ENCODE results near the gene SORBS1. TPM values are rescaled to one million over a fixed set of nuclear protein-coding genes. Genes with fewer than 3 reads are reported as not detected.
A peak's percentile ranks its signal among the peaks of the same experiment; 100 is the strongest.

The SORBS1 gene
- total RNA-seq, 1 experiment from 2014 or later = 36.6 TPM

DNA sequence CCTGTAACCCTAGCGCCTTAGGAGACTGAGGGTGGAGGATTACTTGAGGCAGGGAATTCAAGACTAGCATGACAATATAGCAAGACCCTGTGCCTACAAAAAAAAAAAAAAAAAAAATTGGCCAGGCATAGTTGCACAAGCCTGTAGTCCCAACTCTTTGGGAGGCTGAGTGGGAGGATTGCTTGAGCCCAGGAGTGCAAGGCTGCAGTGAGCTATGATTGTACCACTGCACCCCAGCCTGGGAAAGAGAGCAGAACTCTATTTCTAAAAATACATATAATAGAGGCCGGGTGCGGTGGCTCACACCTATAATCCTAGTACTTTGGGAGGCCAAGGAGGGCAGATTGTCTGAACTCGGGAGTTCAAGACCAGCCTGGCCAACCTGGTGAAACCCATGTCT is 10.2 kb upstream of the SORBS1 start:
- DNase-seq (ENCODE audit: low read depth, low spot score) = no peak
- in situ Hi-C loops (cut with HindIII; ENCODE audit: low pct_unique_long_range_greater_than_20kb, low sequenced_read_pairs) = no loop called here

DNA sequence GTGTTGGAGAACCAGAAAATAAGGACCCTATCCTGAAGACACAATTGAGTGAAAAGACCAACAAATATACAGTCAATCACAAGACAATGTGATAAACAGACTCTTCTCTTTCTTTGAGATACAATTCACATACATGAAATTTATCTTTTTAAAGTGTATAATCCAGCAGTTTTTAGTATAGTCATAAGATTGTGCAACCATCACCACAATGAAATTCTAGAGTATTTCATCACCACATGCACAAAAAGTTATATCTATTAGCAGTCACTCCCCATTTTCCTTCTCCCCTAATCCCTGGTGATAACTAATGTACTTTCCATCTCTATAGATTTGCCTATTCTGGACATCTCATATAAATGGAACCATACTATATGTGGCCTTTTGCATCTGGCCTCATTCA is 8.2 kb upstream of the SORBS1 start:
- in situ Hi-C loops (cut with HindIII; ENCODE audit: low pct_unique_long_range_greater_than_20kb, low sequenced_read_pairs) = no loop called here
- DNase-seq (ENCODE audit: low read depth, low spot score) = no peak

DNA sequence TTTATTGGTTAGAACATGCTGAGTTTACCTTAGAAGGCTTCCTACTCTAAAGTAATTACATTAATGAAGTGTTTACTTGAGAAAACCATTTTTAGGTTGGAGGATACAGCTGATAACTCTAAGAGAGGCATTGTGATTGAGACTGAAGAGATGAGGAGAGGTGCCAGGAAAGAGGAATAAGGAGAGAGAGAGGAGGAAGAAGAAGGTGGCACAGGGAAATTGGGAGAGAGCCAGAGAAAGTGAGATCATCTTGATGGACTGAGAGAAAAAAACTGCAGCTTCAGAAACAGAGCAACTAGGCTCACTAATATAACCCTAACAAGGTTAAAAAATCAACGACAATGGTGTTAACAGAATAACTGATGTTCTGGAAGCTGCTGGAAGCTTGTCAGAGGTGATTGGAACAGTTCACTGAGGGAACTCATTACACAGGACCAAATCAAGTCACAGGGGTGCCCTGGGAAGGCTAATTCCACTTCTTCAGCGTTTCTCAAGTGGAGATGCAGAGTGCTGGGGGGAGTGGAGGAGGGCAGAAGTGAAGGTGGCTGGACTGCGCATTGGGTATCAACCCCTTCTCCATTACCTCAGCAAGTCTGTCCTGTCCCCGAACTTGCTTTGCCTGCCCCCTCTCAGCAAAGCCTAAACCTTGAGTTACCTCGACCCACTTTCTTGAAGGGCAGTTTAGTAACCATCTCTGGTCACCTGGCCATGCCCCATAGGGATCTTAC is 6.9 kb upstream of the SORBS1 start:
- in situ Hi-C loops (cut with HindIII; ENCODE audit: low pct_unique_long_range_greater_than_20kb, low sequenced_read_pairs) = no loop called here
- DNase-seq (ENCODE audit: low read depth, low spot score) = no peak

DNA sequence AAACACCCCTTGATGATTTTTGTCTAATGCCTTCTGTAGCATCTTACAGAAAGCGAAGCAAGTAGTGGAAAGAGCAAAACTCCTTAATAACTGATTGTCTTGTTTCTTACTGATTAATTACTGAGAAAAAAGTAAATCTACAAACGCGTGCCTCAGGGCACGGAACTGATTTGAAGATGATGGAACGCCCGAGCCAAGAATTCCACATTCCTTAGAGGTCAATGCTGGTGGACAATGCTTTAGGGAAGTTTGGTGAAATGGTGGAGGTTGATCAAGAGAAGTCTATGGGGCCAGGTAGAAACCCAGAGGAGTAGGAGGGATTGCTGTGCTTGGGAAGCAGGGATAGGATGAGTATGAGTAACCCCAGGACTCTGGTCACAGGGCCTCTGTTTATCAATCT is 5.0 kb upstream of the SORBS1 start:
- in situ Hi-C loops (cut with HindIII; ENCODE audit: low pct_unique_long_range_greater_than_20kb, low sequenced_read_pairs) = no loop called here
- DNase-seq (ENCODE audit: low read depth, low spot score) = peak; percentile 8

DNA sequence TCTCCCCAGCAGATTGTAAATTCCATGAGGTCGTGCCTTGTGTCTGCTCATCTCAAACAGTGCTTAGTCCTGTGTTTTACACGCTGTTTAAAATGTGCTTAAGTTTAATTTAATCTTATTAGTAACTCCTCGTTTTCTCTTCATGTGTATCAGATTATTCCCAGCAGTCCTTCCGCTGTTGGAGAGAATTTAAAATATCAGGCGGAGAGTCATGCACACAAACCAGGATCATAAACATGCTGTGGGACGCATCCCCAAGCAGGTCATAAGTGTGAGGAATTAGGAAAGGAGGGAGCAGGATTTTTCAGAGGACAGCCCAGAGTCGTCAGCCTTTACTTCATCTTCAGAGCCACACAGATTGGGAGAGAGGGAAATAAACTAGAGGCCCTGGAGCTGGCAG is 4.2 kb upstream of the SORBS1 start:
- no peak for DNase-seq (ENCODE audit: low read depth, low spot score)
- in situ Hi-C loops (cut with HindIII; ENCODE audit: low pct_unique_long_range_greater_than_20kb, low sequenced_read_pairs) = no loop called here

DNA sequence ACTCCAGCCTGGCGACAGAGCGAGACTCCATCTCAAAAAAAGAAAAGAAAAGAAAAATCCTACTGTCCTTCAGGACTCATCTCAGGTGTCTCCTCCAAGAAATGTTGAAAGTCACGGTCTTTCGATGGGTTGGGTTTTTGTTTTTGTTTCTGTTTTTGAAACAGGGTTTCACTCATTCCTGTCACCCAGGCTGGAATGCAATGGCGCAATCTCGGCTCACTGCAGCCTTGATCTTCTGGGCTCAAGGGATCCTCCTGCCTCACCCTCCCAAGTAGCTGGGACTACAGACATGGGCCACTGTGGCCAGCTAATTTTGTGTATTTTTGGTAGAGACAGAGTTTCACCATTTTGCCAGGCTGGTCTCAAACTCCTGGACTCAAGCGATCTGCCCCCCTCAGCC is 3.1 kb upstream of the SORBS1 start:
- in situ Hi-C loops (cut with HindIII; ENCODE audit: low pct_unique_long_range_greater_than_20kb, low sequenced_read_pairs) = no loop called here
- no peak for DNase-seq (ENCODE audit: low read depth, low spot score)

DNA sequence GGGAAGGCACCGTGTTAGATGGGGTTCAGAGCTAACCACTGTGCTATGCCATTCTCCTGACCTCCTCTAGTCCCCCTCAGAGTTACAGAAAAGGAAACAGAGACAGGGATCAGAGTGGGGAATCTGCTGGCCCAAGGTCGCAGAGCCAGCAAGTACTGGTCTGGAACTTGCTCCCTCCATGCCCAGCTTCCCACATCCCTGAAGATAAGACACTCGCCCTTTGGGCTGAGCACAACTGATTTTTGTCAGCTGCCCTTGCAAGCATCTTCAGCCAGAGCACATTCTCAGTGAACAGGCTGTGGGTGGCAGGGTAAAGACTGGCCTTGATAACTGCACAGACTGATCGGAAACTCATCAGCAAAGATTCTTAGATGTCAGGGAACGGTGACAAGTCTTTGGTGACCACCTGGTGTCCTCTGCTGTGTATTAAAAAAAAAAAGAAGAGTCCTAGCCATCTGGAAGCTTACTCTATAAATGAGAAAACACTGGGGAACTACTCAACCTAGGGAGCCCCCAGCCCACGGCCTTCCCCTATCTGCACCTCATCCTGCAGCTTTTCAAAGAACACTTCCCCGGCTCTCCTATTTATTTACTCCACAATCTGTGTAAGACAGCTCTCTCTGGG is 1.3 kb upstream of the SORBS1 start:
- in situ Hi-C loops (cut with HindIII; ENCODE audit: low pct_unique_long_range_greater_than_20kb, low sequenced_read_pairs) = no loop called here
- no peak for DNase-seq (ENCODE audit: low read depth, low spot score)

DNA sequence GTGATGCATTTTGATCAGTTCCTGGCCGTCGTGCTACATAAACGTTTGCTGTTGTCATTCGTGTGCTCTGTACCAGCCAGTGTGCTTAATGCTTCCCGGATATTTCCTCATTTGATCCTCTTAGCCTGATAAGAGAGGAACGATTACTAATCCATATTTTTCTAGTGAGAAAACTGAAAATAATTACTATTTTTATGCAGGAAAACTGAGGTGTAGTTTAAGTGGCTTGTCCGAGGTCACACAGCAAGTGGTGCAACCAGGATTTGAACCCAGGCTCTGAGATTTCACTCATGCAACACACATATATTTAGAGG is 650 bp upstream of the SORBS1 start:
- no peak for DNase-seq (ENCODE audit: low read depth, low spot score)
- in situ Hi-C loops (cut with HindIII; ENCODE audit: low pct_unique_long_range_greater_than_20kb, low sequenced_read_pairs) = no loop called here

DNA sequence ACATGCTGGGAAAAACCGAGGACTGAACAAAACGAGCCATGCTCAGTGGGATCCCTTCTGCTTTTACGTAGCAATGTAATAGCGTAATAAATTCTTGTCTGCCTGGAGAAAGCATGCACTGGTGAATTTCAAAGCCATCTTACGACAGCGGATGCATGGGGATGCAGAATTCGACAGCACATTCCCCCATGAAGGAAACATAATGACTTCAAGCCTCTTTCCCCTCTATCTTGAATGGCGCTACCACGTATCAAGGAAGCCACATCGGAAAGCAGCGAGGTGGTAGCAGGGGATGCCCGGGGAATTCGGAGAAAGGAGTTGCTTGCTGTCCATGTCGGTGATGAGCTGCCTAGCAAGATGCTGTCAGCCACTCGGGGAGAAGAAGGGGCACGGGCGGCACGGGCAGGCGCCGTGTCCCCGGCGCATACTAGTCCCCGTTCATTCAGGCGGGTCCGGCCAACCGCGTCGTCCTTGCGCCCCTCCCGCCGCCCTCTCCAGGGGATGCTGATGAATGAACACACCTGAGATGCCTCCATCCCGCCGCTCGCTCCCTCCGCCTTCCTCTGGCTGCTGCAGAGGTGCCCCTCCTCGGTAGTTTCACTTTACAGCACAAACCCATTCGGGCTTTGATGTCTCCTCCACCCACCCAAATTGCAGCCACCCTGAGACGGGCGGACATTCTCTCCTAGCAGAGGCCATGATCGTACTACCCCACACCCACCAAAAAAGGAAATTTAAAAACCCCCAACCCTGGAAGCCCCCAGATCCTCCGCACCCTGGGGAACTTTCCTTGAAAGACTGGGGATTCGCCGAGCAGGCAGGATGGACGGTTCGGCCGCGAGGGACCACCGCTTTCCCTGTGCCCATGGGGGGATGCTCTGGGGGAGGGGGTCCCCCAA is 644 bp downstream of the SORBS1 start:
- DNase-seq (ENCODE audit: low read depth, low spot score) = no peak

DNA sequence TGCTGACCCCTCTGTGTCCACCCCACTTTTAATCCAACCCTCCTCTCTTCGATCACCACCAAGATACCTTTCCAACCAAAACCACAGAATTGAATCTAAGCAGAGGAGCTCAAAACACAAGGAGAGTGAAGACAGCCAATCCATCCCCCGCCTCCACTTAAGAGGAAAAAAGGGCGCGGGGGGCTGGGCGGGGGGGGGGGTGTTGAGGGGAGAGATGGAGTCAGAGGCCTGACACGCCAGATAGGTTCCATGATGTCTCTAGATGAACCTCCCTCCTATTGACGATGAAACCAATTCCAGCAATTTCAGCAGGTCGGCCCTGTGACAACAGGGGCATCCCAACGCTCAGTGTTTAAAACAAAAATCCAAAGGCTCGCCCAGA is 1.3 kb downstream of the SORBS1 start:
- DNase-seq (ENCODE audit: low read depth, low spot score) = no peak
- in situ Hi-C loops (cut with HindIII; ENCODE audit: low pct_unique_long_range_greater_than_20kb, low sequenced_read_pairs) = no loop called here

More for the DNA sequence above, 644 bp downstream of the SORBS1 start:
- in situ Hi-C loops (cut with HindIII; ENCODE audit: low pct_unique_long_range_greater_than_20kb, low sequenced_read_pairs) = no loop called here

DNA sequence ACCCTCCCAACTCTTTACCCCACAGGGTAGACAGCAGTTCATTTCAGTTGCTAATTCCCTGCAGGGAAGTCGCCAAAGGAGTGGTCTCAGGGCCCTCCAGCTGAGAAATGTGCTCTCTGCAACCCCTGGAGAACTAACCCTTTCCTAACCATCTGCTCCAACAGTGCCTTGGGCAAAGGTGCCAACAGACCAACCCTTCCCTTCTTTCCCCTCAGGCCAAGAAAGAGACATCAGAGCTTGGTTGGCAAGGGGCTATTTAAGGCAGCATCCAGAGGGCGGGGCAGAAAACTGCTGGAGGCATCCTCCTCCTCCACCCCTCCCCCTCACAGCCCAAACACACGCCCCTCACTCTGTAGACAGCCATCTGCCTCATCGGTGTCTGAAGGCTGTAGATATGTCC is 1.7 kb downstream of the SORBS1 start:
- no peak for DNase-seq (ENCODE audit: low read depth, low spot score)
- in situ Hi-C loops (cut with HindIII; ENCODE audit: low pct_unique_long_range_greater_than_20kb, low sequenced_read_pairs) = no loop called here

DNA sequence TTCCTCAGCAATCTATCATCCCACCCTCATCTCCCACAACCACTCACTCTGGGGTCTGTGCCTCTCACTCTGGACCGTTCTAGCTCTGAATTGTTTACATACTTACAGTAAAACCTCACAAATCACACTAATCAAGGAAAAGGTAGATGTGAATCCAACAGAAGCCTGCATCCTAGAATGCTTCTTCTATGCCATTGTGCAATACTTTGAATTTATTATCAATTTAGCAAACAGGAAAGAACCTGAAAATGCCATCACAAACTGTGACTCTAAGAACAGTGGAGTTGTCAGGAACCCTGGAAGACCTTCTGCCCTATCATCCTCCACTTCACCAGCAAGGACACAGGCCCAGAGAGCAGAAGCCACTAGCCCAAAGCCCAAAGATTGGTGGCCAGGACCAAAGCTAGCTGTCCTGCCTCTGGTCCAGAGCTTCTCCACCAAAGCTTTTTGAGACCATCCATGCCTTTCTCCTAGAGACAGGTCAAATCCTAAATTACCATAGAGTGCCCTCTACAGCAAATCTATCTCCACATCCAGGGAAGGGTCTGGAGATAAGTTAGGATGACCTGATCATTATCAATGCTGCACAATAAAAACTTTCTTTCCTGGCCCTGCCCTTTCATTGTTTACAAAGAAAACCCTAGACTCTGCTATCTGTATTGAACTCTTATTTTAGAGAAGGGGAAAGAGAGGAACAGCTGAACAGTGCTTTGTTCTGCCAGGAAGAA is 2.4 kb downstream of the SORBS1 start:
- in situ Hi-C loops (cut with HindIII; ENCODE audit: low pct_unique_long_range_greater_than_20kb, low sequenced_read_pairs) = no loop called here
- peak; percentile 28 for DNase-seq (ENCODE audit: low read depth, low spot score)

DNA sequence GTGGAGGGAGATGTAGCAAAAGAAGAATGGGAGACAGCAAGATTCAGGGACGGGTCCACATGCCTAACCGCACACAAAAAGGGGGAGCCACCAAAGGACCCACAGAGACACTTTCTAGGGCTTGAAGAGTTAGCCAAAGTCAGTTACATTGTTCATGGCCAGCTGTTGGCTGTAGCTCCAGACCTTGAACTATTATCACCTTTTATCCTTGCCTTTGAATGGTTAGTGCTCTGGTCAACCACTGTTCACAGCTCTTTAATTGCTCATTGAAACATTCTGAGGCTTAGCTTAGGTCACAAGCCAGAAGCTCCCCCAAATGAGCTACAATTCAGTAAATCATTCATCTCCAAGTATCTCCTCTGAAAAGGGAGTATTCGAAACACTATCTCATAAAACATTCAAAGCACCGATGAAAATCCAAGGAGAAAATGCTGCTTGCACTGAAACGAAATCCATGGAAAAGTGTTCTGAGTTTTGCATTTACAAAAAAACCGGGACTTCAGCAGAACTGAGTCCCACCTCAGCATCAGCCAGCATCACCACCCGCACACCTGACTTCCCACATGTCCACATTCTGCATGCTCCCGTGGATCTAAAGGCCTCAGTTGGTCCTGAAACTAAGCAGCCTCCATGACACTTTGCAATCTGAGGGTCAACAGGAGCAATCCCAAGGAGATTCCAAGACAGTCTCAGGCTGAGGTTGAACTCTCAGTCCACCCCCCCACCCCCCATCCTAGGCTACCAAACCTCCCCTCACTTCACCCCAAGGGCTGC is 4.0 kb downstream of the SORBS1 start:
- no peak for DNase-seq (ENCODE audit: low read depth, low spot score)
- in situ Hi-C loops (cut with HindIII; ENCODE audit: low pct_unique_long_range_greater_than_20kb, low sequenced_read_pairs) = no loop called here

DNA sequence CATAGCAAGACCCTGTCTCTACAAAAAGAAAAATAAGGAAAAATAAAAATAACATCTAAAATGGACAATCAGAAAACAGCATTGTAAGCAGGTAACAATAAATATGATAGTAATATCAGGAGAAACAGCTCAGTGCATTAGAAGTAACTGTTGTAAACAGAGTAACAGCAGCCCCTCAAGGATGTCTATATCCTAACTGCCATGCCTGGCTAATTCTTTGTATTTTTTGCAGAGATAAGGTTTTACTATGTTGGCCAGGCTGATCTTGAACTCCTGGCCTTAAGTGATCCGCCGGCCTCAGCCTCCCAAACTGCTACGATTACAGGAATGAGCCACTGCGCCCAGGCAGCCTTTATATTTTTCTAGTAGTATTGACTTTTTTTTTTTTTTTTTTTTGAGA is 7.5 kb downstream of the SORBS1 start:
- DNase-seq (ENCODE audit: low read depth, low spot score) = no peak
- in situ Hi-C loops (cut with HindIII; ENCODE audit: low pct_unique_long_range_greater_than_20kb, low sequenced_read_pairs) = no loop called here

DNA sequence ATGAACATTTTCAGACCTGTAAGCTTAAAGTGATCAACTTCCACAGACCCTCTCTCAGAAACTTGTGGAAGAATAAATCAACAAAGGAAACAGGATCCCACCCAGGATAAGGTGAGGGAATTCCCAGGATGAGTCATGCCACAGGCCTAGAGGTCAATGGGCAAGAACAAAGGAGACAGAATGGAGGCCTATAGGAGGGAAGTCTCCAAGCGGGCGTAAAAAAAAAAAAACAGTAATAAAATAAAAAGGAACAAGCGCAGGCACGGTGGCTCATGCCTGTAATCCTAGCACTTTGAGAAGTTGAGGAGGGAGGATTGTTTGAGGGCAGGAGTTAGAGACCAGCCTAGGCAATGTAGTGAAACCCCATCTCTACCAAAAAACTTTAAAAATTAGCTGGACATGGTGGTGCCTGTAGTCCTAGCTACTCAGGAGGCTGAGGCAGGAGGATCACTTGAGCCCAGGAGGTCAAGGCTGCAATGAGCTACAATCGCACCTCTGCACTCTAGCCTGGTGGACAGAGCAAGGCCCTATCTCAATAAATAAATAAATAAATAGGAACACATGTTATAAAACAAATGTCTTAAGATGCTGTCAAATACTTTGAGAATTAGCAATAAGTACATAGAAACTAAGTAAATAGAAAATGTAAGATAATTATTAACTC is 8.4 kb downstream of the SORBS1 start:
- no peak for DNase-seq (ENCODE audit: low read depth, low spot score)
- in situ Hi-C loops (cut with HindIII; ENCODE audit: low pct_unique_long_range_greater_than_20kb, low sequenced_read_pairs) = no loop called here

DNA sequence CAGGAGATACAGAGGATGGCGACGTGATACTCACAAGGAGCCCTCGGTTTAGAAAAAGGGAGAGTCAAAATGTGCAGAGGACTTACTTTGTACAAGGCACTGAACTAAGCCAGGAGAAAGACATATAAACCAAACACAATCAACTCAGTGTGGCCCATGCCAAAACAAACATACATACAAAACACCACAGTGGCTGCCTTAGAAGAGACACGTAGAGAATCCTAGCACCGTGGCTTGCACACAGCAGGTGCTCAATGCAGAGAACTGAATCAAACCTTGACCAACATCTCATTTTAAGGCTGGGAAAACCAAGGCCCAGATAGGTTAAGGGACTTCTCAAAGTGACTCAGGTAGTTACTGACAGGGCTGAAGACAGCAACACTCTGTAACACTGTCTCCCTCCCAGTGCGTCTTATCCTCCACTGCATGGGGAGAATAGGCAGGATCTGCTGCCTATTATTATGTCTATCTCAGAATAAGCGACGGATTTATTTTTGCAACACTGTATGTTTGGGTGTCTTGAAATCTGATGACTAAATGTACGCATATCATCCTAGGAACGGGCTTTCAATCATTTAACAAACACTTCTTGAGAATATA is 11.0 kb downstream of the SORBS1 start:
- no peak for DNase-seq (ENCODE audit: low read depth, low spot score)
- in situ Hi-C loops (cut with HindIII; ENCODE audit: low pct_unique_long_range_greater_than_20kb, low sequenced_read_pairs) = no loop called here
